H9 (cell line): ENCODE measurements around the gene AFF2. TPM values are rescaled to one million over a fixed set of nuclear protein-coding genes. Genes with fewer than 3 reads are reported as not detected.

Experiments used
- DNase-seq: peaks from one replicate; pipeline ENCODE4 v3.0.0-alpha.2; 2017
- H2AFZ ChIP-seq: one replicate; pipeline ENCODE4 v1.6.1; 2013; ENCODE audit warnings: mild to moderate bottlenecking, low read length, control low read depth, moderate library complexity
- H2AK5ac ChIP-seq: 2 replicates; pipeline ENCODE4 v1.6.1; 2013; ENCODE audit warnings: low read length, control low read depth, mixed read lengths; ENCODE audit not compliant: insufficient read length
- H2BK120ac ChIP-seq: one replicate; pipeline ENCODE4 v1.6.1; 2013; ENCODE audit warnings: low read depth, mild to moderate bottlenecking, low read length, control low read depth, inconsistent platforms; ENCODE audit not compliant: poor library complexity, severe bottlenecking
- H2BK12ac ChIP-seq: 2 replicates; pipeline ENCODE4 v1.6.1; 2013; ENCODE audit warnings: low read length, control low read depth, mixed read lengths, low read depth; ENCODE audit not compliant: insufficient read length
- H2BK15ac ChIP-seq: 2 replicates; pipeline ENCODE4 v1.6.1; 2013; ENCODE audit warnings: low read depth, low read length, control low read depth
- H2BK20ac ChIP-seq: one replicate; pipeline ENCODE4 v1.6.1; 2013; ENCODE audit warnings: low read depth, mild to moderate bottlenecking, low read length, control low read depth, inconsistent platforms; ENCODE audit not compliant: poor library complexity, severe bottlenecking
- H2BK5ac ChIP-seq: 2 replicates; pipeline ENCODE4 v1.6.1; 2013; ENCODE audit warnings: low read length, control low read depth, mixed read lengths; ENCODE audit not compliant: insufficient read length
- H3K14ac ChIP-seq: 2 replicates; pipeline ENCODE4 v1.6.1; 2013; ENCODE audit warnings: low read length, control low read depth; ENCODE audit not compliant: insufficient read depth
- H3K18ac ChIP-seq: 2 replicates; pipeline ENCODE4 v1.6.1; 2013; ENCODE audit warnings: low read depth, mild to moderate bottlenecking, mixed read lengths, low read length, control low read depth; ENCODE audit not compliant: insufficient read length
- H3K23ac ChIP-seq: 2 replicates; pipeline ENCODE4 v1.6.1; 2013; ENCODE audit warnings: low read length, control low read depth, mixed read lengths, low read depth; ENCODE audit not compliant: insufficient read length
- H3K23me2 ChIP-seq: 2 replicates; pipeline ENCODE4 v1.6.1; 2013; ENCODE audit warnings: low read depth, mild to moderate bottlenecking, mixed read lengths, low read length, control low read depth; ENCODE audit not compliant: insufficient read length, poor library complexity, severe bottlenecking
- H3K27ac ChIP-seq: 2 replicates; pipeline ENCODE4 v1.5.1; 2013; ENCODE audit warnings: low read length, control low read depth, mixed read lengths, low read depth; ENCODE audit not compliant: insufficient read length
- H3K27me3 ChIP-seq: 2 replicates; pipeline ENCODE4 v1.6.1; 2013; ENCODE audit warnings: low read length, control low read depth, inconsistent platforms; ENCODE audit not compliant: insufficient read depth
- H3K4ac ChIP-seq: 2 replicates; pipeline ENCODE4 v1.6.1; 2013; ENCODE audit warnings: low read depth, mild to moderate bottlenecking, control low read depth, inconsistent platforms, low read length, moderate library complexity
- H3K4me1 ChIP-seq: 2 replicates; pipeline ENCODE4 v1.6.1; 2013; ENCODE audit warnings: low read length, control low read depth, inconsistent platforms; ENCODE audit not compliant: insufficient read depth
- H3K4me2 ChIP-seq: 2 replicates; pipeline ENCODE4 v1.6.1; 2013; ENCODE audit warnings: low read length, control low read depth, mixed read lengths; ENCODE audit not compliant: insufficient read length, insufficient read depth
- H3K56ac ChIP-seq: 2 replicates; pipeline ENCODE4 v1.6.1; 2013; ENCODE audit warnings: low read depth, mild to moderate bottlenecking, mixed read lengths, low read length, control low read depth; ENCODE audit not compliant: insufficient read length
- H3K79me1 ChIP-seq: 2 replicates; pipeline ENCODE4 v1.6.1; 2013; ENCODE audit warnings: low read depth, mild to moderate bottlenecking, moderate library complexity, low read length, control low read depth, inconsistent platforms; ENCODE audit not compliant: insufficient read depth, poor library complexity, severe bottlenecking
- H3K79me2 ChIP-seq: 2 replicates; pipeline ENCODE4 v1.6.1; 2013; ENCODE audit warnings: low read length, control low read depth, inconsistent platforms; ENCODE audit not compliant: insufficient read depth
- H3K9ac ChIP-seq: 2 replicates; pipeline ENCODE4 v1.6.1; 2013; ENCODE audit warnings: low read length, control low read depth, mixed read lengths; ENCODE audit not compliant: insufficient read length; ENCODE audit errors: extremely low read depth
- H3K9me3 ChIP-seq: one replicate; pipeline ENCODE4 v1.6.1; 2013; ENCODE audit warnings: low read depth, low read length, inconsistent platforms; ENCODE audit not compliant: control insufficient read depth
- H3T11ph ChIP-seq: one replicate; pipeline ENCODE4 v1.6.1; 2013; ENCODE audit warnings: mild to moderate bottlenecking, low read length, control low read depth, inconsistent platforms
- H4K20me1 ChIP-seq: one replicate; pipeline ENCODE4 v1.6.1; 2013; ENCODE audit not compliant: control insufficient read depth, insufficient read length, insufficient read depth
- H4K5ac ChIP-seq: 2 replicates; pipeline ENCODE4 v1.6.1; 2013; ENCODE audit warnings: low read depth, mild to moderate bottlenecking, mixed read lengths, low read length, control low read depth; ENCODE audit not compliant: insufficient read length
- H4K8ac ChIP-seq: replicated peaks from 2 replicates; pipeline ENCODE4 v1.6.1; 2013; ENCODE audit warnings: low read length, control low read depth, mixed read lengths, low read depth; ENCODE audit not compliant: insufficient read length
- H4K91ac ChIP-seq: 2 replicates; pipeline ENCODE4 v1.6.1; 2013; ENCODE audit warnings: low read depth, mild to moderate bottlenecking, moderate library complexity, mixed read lengths, low read length, control low read depth; ENCODE audit not compliant: insufficient read length
- H3K27ac Mint-ChIP-seq, 3 experiments: 2 replicates in 2 of 3; 3 replicates in 1 of 3; pipeline ENCODE4 v1.8.0; 2020 to 2021; ENCODE audit warnings: mixed read lengths in 3 of 3, mild to moderate bottlenecking in 1 of 3, moderate library complexity in 1 of 3
- H3K27me3 Mint-ChIP-seq: 2 replicates; pipeline ENCODE4 v1.8.0; 2021; ENCODE audit warnings: low read depth, mild to moderate bottlenecking, moderate library complexity, mixed read lengths
- H3K36me3 Mint-ChIP-seq, 3 experiments: 2 replicates in 2 of 3; 3 replicates in 1 of 3; pipeline ENCODE4 v1.8.0; 2020 to 2021; ENCODE audit warnings: low read depth in 3 of 3, mixed read lengths in 3 of 3; ENCODE audit not compliant: insufficient read depth in 1 of 3
- H3K4me1 Mint-ChIP-seq, 2 experiments: 2 replicates each; pipeline ENCODE4 v1.8.0; 2020; ENCODE audit warnings: mixed read lengths in 2 of 2
- H3K4me3 Mint-ChIP-seq, 2 experiments: 2 replicates in 1 of 2; 3 replicates in 1 of 2; pipeline ENCODE4 v1.8.0; 2020 to 2021; ENCODE audit warnings: mild to moderate bottlenecking in 2 of 2, mixed read lengths in 2 of 2, moderate library complexity in 1 of 2
- H3K9me3 Mint-ChIP-seq, 2 experiments: 2 replicates in 1 of 2; 3 replicates in 1 of 2; pipeline ENCODE4 v1.8.0; 2020; ENCODE audit warnings: mild to moderate bottlenecking in 2 of 2, mixed read lengths in 2 of 2, moderate library complexity in 1 of 2
- WGBS: extraction: QIAGEN DNeasy Blood & Tissue Kit; methylation state at CpG from one replicate; pipeline ENCODE4 v1.1.7; 2013; ENCODE audit warnings: missing lambda C conversion rate, low lambda C conversion rate, mixed read lengths; ENCODE audit not compliant: insufficient read length; ENCODE audit errors: extremely low coverage; 5-methylcytosine and 5-hydroxymethylcytosine counted together
- total RNA-seq: library from RNA; stranded (reverse); gene quantifications from 2 replicates; pipeline ENCODE4 v1.2.1, GENCODE V29; 2021
- TF ChIP-seq, protein P1 (sequence below): fragments of 200-600 bp; sonication (generic); conservative IDR thresholded peaks from 3 replicates; pipeline ENCODE4 v1.8.0; 2021; ENCODE audit warnings: antibody characterized with exemption, mild to moderate bottlenecking

The AFF2 gene
- total RNA-seq, 1 experiment from 2014 or later, result 14.6 TPM

DNA sequence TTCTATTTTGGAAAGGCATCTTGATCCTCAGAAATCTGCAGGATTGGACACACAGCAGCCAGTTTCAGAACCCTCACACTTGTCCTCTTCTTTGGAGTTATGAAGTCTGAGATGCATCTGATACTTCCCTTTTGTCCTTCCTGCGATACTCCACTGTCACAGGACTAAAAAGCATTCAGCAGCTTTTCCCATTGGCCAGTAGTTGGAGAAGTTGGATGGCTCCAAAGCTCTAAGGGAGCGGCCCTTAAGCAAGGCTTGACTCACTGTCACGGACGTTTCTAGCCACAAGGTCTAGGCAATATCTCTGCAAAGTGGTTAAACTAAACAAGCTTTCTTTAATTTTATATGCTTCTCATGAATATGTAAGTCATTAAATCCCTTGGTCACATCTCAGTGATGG is 417.0 kb downstream of the AFF2 start:
- no peaks in the 10 kb centered on the region for H3K27me3 ChIP-seq
- peaks cover 19% of the 10 kb centered on the region for H3K9me3 ChIP-seq
- no peaks in the 10 kb centered on the region for H3K79me1 ChIP-seq
- H3K14ac ChIP-seq, result no peak overlapping the region
- H3K4me3 Mint-ChIP-seq, result no peak overlapping the region
- H2AFZ ChIP-seq, result no peak overlapping the region
- no peak overlapping the region for H3K27ac Mint-ChIP-seq
- H3K18ac ChIP-seq, result no peak overlapping the region
- H2AK5ac ChIP-seq, result no peak overlapping the region
- no peaks in the 10 kb centered on the region for H3K79me2 ChIP-seq
- H4K91ac ChIP-seq, result no peak overlapping the region
- no peak overlapping the region for H4K5ac ChIP-seq
- no peaks in the 10 kb centered on the region for H3K4me1 ChIP-seq
- H3K23ac ChIP-seq, result no peak overlapping the region
- no peak overlapping the region for H2BK12ac ChIP-seq
- H3K4me1 Mint-ChIP-seq, result peaks cover 5% of the 10 kb centered on the region in 2 experiments; a peak in 3 of 4 replicates
- no peaks in the 10 kb centered on the region for H3K23me2 ChIP-seq
- H2BK5ac ChIP-seq, result no peak overlapping the region
- H2BK20ac ChIP-seq, result no peak overlapping the region
- H3K9ac ChIP-seq, result no peak overlapping the region
- TF ChIP-seq, protein P1, sequence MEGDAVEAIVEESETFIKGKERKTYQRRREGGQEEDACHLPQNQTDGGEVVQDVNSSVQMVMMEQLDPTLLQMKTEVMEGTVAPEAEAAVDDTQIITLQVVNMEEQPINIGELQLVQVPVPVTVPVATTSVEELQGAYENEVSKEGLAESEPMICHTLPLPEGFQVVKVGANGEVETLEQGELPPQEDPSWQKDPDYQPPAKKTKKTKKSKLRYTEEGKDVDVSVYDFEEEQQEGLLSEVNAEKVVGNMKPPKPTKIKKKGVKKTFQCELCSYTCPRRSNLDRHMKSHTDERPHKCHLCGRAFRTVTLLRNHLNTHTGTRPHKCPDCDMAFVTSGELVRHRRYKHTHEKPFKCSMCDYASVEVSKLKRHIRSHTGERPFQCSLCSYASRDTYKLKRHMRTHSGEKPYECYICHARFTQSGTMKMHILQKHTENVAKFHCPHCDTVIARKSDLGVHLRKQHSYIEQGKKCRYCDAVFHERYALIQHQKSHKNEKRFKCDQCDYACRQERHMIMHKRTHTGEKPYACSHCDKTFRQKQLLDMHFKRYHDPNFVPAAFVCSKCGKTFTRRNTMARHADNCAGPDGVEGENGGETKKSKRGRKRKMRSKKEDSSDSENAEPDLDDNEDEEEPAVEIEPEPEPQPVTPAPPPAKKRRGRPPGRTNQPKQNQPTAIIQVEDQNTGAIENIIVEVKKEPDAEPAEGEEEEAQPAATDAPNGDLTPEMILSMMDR, result no peak
- H2BK15ac ChIP-seq, result no peak overlapping the region
- no peak for DNase-seq
- no peak overlapping the region for H3K27ac ChIP-seq
- no peak overlapping the region for H3T11ph ChIP-seq
- no peaks in the 10 kb centered on the region for H4K20me1 ChIP-seq
- H3K27me3 Mint-ChIP-seq, result no peaks in the 10 kb centered on the region
- H3K4ac ChIP-seq, result no peak overlapping the region
- no CpG with 5 or more reads among the region's 4 CpGs for WGBS
- H3K9me3 Mint-ChIP-seq, result peaks cover 47 to 66% of the 10 kb centered on the region in 2 experiments
- H4K8ac ChIP-seq, result no peak overlapping the region
- no peak overlapping the region for H2BK120ac ChIP-seq
- no peak overlapping the region for H3K4me2 ChIP-seq
- peaks cover 0 to 2% (median 0%) of the 10 kb centered on the region in 3 experiments; a peak in 3 of 7 replicates for H3K36me3 Mint-ChIP-seq
- H3K56ac ChIP-seq, result no peak overlapping the region
